ENCODE data around the gene CDKN2B-AS1. TPM values are rescaled to one million over a fixed set of nuclear protein-coding genes. Genes with fewer than 3 reads are reported as not detected.
"Not testable (repeated sequence)": the region's sequence is repeated elsewhere in the genome, so short reads cannot be mapped to it uniquely, and the experiment has no call there.

Gene CDKN2B-AS1
- 0.10 TPM for polyA plus RNA-seq (2013, experiment 1 of 2)
- polyA plus RNA-seq (2013, experiment 2 of 2), result 0.06 TPM

DNA sequence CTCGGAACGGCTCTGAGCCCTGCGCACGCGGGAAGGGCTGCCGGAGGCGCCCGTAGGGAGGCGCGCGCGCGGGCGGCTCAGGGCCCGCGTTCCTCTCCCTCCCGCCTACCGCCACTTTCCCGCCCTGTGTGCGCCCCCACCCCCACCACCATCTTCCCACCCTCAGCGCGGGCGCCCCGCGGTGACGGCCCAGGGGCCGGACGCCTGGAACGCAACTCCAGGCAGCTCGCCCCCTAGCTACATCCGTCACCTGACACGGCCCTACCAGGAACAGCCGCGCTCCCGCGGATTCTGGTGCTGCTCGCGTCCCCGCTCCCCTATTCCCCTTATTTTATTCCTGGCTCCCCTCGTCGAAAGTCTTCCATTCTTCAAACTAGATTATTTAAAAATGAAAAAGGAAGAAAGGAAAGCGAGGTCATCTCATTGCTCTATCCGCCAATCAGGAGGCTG lies at the start of gene CDKN2B-AS1:
Gene CDKN2B-AS1, plus strand, starts transcription at position 236 of the 450 bp plus-strand sequence.
- DNase-seq, result peak; percentile 59
- Histone ChIP-seq H4K5ac (ENCODE audit: low read length) (no peak within 1 kb of the TSS), H3K18ac (ENCODE audit: low read length) (no peak within 1 kb of the TSS), H3K27ac (ENCODE audit: low read depth, low read length) (no peak within 1 kb of the TSS), H2BK15ac (replicated peaks; ENCODE audit: low read depth) (no peak within 1 kb of the TSS), H3K36me3 (ENCODE audit: control insufficient read depth, insufficient read depth, low read length) (no peaks in the 10 kb centered on the region), H3K79me2 (ENCODE audit: control insufficient read depth, insufficient read depth, low read length) (no peaks in the 10 kb centered on the region), H3K27me3 (ENCODE audit: insufficient read depth, low read length, poor library complexity) (peaks cover 7% of the 10 kb centered on the region), H3K79me1 (ENCODE audit: low read length) (no peaks in the 10 kb centered on the region), H3K4me1 (ENCODE audit: control insufficient read depth, low read depth, low read length) (no peaks in the 10 kb centered on the region), H3K4me3 (ENCODE audit: low read length) (peak within 1 kb of the TSS; percentile 50), H4K8ac (ENCODE audit: low read depth, low read length) (no peak within 1 kb of the TSS), H3K56ac (ENCODE audit: low read length) (peak within 1 kb of the TSS; percentile 59), H3K4ac (ENCODE audit: low read depth, low read length) (no peak within 1 kb of the TSS), H3K23ac (ENCODE audit: low read length) (no peak within 1 kb of the TSS), H2AK5ac (ENCODE audit: low read length) (no peak within 1 kb of the TSS), H3K9ac (ENCODE audit: low read length) (peak within 1 kb of the TSS; percentile 51), H3K4me2 (ENCODE audit: low read length) (peak within 1 kb of the TSS; percentile 99), H2BK120ac (ENCODE audit: low read depth, low read length) (no peak within 1 kb of the TSS), H2BK5ac (ENCODE audit: low read length) (no peak within 1 kb of the TSS)
- no CpG with 5 or more reads among the region's 43 CpGs for whole genome bisulfite sequencing (ENCODE audit: extremely low coverage, insufficient coverage, low lambda C conversion rate)

DNA sequence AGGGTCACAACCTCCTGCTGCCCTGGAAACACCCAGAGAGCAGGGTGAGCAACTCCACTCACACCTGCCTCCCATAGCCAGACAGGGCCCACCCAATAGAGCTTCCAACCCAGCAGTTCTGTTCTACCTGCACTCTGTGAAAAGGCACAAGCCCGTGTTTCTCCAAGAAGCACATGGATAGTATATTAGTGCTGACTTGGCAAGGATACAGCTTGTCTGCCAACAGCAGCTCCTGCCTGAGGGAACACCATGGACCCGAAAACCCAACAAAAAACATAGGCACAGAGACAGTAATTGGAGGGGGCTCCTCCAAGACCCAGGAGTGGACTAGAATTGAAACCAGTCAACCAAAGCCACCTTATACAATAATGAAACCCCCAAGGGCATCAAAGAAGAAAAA lies 49.0 kb upstream of the CDKN2B-AS1 start:
- no peak overlapping the region for H3K56ac ChIP-seq (ENCODE audit: low read length)
- no peak overlapping the region for H4K8ac ChIP-seq (ENCODE audit: low read depth, low read length)
- H3K36me3 ChIP-seq (ENCODE audit: control insufficient read depth, insufficient read depth, low read length), result no peaks in the 10 kb centered on the region
- no peak overlapping the region for H3K9ac ChIP-seq (ENCODE audit: low read length)
- H3K23ac ChIP-seq (ENCODE audit: low read length), result no peak overlapping the region
- no peak overlapping the region for H3K4ac ChIP-seq (ENCODE audit: low read depth, low read length)
- DNase-seq, result no peak
- H2AK5ac ChIP-seq (ENCODE audit: low read length), result no peak overlapping the region
- no peaks in the 10 kb centered on the region for H3K27me3 ChIP-seq (ENCODE audit: insufficient read depth, low read length, poor library complexity)
- no peak overlapping the region for H3K4me2 ChIP-seq (ENCODE audit: low read length)
- H2BK5ac ChIP-seq (ENCODE audit: low read length), result no peak overlapping the region
- H3K4me1 ChIP-seq (ENCODE audit: control insufficient read depth, low read depth, low read length), result no peaks in the 10 kb centered on the region
- H3K18ac ChIP-seq (ENCODE audit: low read length), result no peak overlapping the region
- no peak overlapping the region for H3K27ac ChIP-seq (ENCODE audit: low read depth, low read length)
- H4K5ac ChIP-seq (ENCODE audit: low read length), result no peak overlapping the region
- H3K79me1 ChIP-seq (ENCODE audit: low read length), result no peaks in the 10 kb centered on the region
- H3K79me2 ChIP-seq (ENCODE audit: control insufficient read depth, insufficient read depth, low read length), result no peaks in the 10 kb centered on the region
- H2BK120ac ChIP-seq (ENCODE audit: low read depth, low read length), result no peak overlapping the region
- H2BK15ac ChIP-seq (replicated peaks; ENCODE audit: low read depth), result no peak overlapping the region
- WGBS (ENCODE audit: extremely low coverage, insufficient coverage, low lambda C conversion rate), result no CpG with 5 or more reads among the region's 2 CpGs
- H3K4me3 ChIP-seq (ENCODE audit: low read length), result no peak overlapping the region

DNA sequence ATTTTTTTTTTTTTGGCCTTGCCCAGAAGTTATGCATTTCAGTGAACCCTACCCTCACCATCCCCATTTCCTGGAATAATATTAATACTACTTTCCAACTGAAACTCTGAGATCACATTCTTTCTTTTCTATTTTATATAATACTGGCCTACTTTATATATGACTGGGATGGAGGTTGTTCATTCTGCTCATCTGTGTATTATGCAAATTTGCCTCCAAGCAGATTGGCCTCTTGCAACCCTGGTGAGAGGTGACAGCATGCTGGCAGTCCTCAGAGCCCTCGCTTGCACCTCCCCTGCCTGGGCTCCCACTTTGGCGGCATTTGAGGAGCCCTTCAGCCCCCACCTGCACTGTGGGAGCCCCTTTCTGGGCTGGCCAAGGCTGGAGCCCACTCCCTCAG lies 35.8 kb upstream of the CDKN2B-AS1 start:
- no peak overlapping the region for H4K8ac ChIP-seq (ENCODE audit: low read depth, low read length)
- DNase-seq, result no peak
- H3K27ac ChIP-seq (ENCODE audit: low read depth, low read length), result no peak overlapping the region
- H4K5ac ChIP-seq (ENCODE audit: low read length), result no peak overlapping the region
- H3K79me2 ChIP-seq (ENCODE audit: control insufficient read depth, insufficient read depth, low read length), result no peaks in the 10 kb centered on the region
- no peak overlapping the region for H3K18ac ChIP-seq (ENCODE audit: low read length)
- H2BK15ac ChIP-seq (replicated peaks; ENCODE audit: low read depth), result no peak overlapping the region
- no peak overlapping the region for H2BK120ac ChIP-seq (ENCODE audit: low read depth, low read length)
- no peak overlapping the region for H3K23ac ChIP-seq (ENCODE audit: low read length)
- H2AK5ac ChIP-seq (ENCODE audit: low read length), result no peak overlapping the region
- H3K4me2 ChIP-seq (ENCODE audit: low read length), result no peak overlapping the region
- H3K4ac ChIP-seq (ENCODE audit: low read depth, low read length), result no peak overlapping the region
- no peaks in the 10 kb centered on the region for H3K79me1 ChIP-seq (ENCODE audit: low read length)
- H3K4me3 ChIP-seq (ENCODE audit: low read length), result no peak overlapping the region
- no peaks in the 10 kb centered on the region for H3K27me3 ChIP-seq (ENCODE audit: insufficient read depth, low read length, poor library complexity)
- no peaks in the 10 kb centered on the region for H3K4me1 ChIP-seq (ENCODE audit: control insufficient read depth, low read depth, low read length)
- no peaks in the 10 kb centered on the region for H3K36me3 ChIP-seq (ENCODE audit: control insufficient read depth, insufficient read depth, low read length)
- no peak overlapping the region for H3K9ac ChIP-seq (ENCODE audit: low read length)
- no peak overlapping the region for H2BK5ac ChIP-seq (ENCODE audit: low read length)
- H3K56ac ChIP-seq (ENCODE audit: low read length), result no peak overlapping the region
- no CpG with 5 or more reads among the region's 2 CpGs for WGBS (ENCODE audit: extremely low coverage, insufficient coverage, low lambda C conversion rate)

DNA sequence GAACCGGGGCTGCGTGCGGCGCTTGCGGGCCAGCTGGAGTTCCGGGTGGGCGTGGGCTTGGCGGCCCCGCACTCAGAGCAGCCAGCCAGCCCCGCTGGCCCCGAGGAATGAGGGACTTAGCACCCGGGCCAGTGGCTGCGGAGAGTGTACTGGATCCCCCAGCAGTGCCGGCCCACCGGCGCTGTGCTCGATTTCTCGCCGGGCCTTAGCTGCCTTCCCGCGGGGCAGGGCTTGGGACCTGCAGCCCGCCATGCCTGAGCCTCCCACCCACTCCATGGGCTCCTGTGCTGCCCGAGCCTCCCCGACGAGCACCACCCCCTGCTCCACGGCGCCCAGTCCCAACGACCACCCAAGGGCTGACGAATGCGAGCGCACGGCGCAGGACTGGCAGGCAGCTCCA lies 35.3 kb upstream of the CDKN2B-AS1 start:
- DNase-seq; H3K79me2 ChIP-seq (ENCODE audit: control insufficient read depth, insufficient read depth, low read length); H2BK5ac ChIP-seq (ENCODE audit: low read length); H2AK5ac ChIP-seq (ENCODE audit: low read length); H2BK15ac ChIP-seq (replicated peaks; ENCODE audit: low read depth); H4K8ac ChIP-seq (ENCODE audit: low read depth, low read length); H3K23ac ChIP-seq (ENCODE audit: low read length); H3K79me1 ChIP-seq (ENCODE audit: low read length); H3K56ac ChIP-seq (ENCODE audit: low read length); H4K5ac ChIP-seq (ENCODE audit: low read length); H3K18ac ChIP-seq (ENCODE audit: low read length); H3K4ac ChIP-seq (ENCODE audit: low read depth, low read length); H2BK120ac ChIP-seq (ENCODE audit: low read depth, low read length); H3K27me3 ChIP-seq (ENCODE audit: insufficient read depth, low read length, poor library complexity); H3K9ac ChIP-seq (ENCODE audit: low read length); H3K4me1 ChIP-seq (ENCODE audit: control insufficient read depth, low read depth, low read length); H3K27ac ChIP-seq (ENCODE audit: low read depth, low read length); H3K36me3 ChIP-seq (ENCODE audit: control insufficient read depth, insufficient read depth, low read length); H3K4me2 ChIP-seq (ENCODE audit: low read length); H3K4me3 ChIP-seq (ENCODE audit: low read length): not testable (repeated sequence)
- WGBS (ENCODE audit: extremely low coverage, insufficient coverage, low lambda C conversion rate), result no CpG with 5 or more reads among the region's 33 CpGs

DNA sequence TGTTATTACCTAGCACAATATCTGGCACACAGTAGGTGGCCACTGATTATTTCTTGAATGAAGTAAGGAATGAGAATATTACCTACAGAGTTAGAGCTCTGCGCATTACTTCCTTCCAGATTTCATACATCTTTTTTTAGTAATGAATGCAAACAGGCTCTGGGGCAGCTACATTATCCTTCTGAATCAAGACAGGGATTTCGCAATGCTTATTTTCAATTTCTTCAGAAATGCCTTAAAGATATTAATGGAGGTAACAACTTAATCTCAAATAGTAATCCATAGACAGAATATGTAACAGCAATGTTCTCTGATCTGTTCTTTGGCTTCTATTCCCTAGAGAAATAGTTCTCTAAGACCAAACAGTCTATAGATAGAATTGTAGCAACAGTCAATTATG lies 33.0 kb upstream of the CDKN2B-AS1 start:
- Histone ChIP-seq H3K4me3 (ENCODE audit: low read length) (no peak overlapping the region), H3K27me3 (ENCODE audit: insufficient read depth, low read length, poor library complexity) (peaks cover 15% of the 10 kb centered on the region), H3K4me1 (ENCODE audit: control insufficient read depth, low read depth, low read length) (peaks cover 2% of the 10 kb centered on the region)

DNA sequence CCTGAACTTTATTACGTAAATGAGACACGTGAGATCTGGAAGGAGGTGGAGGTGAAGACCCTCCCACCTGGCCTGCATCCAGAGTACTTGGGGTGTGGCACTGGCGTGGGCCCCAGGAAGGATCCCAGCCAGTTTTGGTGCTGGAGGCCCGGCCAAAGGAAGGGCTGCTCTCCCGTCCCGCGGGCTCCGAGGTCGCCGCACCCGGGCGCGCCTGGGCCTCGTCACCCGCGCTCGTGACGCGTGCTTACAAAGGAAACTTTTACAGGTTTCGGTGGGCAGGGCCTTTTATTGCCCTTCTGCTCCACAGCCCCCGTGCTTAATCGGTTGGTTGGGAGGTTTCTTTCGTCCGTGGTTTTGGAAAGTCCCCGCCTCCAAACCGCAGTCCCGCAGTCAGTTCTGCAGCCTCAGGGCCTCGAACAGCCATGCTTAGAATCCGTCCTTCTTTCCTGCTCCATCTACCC lies 29.6 kb upstream of the CDKN2B-AS1 start:
- Histone ChIP-seq H3K4me2 (ENCODE audit: low read length) (peak overlapping the region; percentile 89), H3K23ac (ENCODE audit: low read length) (no peak overlapping the region), H3K27ac (ENCODE audit: low read depth, low read length) (no peak overlapping the region), H3K56ac (ENCODE audit: low read length) (peak overlapping the region; percentile 57), H3K79me1 (ENCODE audit: low read length) (no peaks in the 10 kb centered on the region), H4K8ac (ENCODE audit: low read depth, low read length) (no peak overlapping the region), H3K18ac (ENCODE audit: low read length) (no peak overlapping the region), H3K4me3 (ENCODE audit: low read length) (peak overlapping the region; percentile 2), H2AK5ac (ENCODE audit: low read length) (no peak overlapping the region), H3K4me1 (ENCODE audit: control insufficient read depth, low read depth, low read length) (peaks cover 2% of the 10 kb centered on the region), H3K79me2 (ENCODE audit: control insufficient read depth, insufficient read depth, low read length) (no peaks in the 10 kb centered on the region), H2BK120ac (ENCODE audit: low read depth, low read length) (no peak overlapping the region), H4K5ac (ENCODE audit: low read length) (no peak overlapping the region), H2BK5ac (ENCODE audit: low read length) (no peak overlapping the region), H2BK15ac (replicated peaks; ENCODE audit: low read depth) (no peak overlapping the region), H3K9ac (ENCODE audit: low read length) (peak overlapping the region; percentile 49), H3K27me3 (ENCODE audit: insufficient read depth, low read length, poor library complexity) (peaks cover 48% of the 10 kb centered on the region), H3K36me3 (ENCODE audit: control insufficient read depth, insufficient read depth, low read length) (no peaks in the 10 kb centered on the region), H3K4ac (ENCODE audit: low read depth, low read length) (no peak overlapping the region)
- WGBS (ENCODE audit: extremely low coverage, insufficient coverage, low lambda C conversion rate), result no CpG with 5 or more reads among the region's 29 CpGs
- DNase-seq, result peak; percentile 18

More for the DNA sequence above, 33.0 kb upstream of the CDKN2B-AS1 start:
- H4K8ac ChIP-seq (ENCODE audit: low read depth, low read length), result no peak overlapping the region
- H4K5ac ChIP-seq (ENCODE audit: low read length), result no peak overlapping the region
- no peak overlapping the region for H2BK5ac ChIP-seq (ENCODE audit: low read length)
- no peaks in the 10 kb centered on the region for H3K36me3 ChIP-seq (ENCODE audit: control insufficient read depth, insufficient read depth, low read length)
- no peak overlapping the region for H2BK120ac ChIP-seq (ENCODE audit: low read depth, low read length)
- no CpG with 5 or more reads among the region's 2 CpGs for WGBS (ENCODE audit: extremely low coverage, insufficient coverage, low lambda C conversion rate)
- no peak for DNase-seq
- no peak overlapping the region for H3K23ac ChIP-seq (ENCODE audit: low read length)
- H3K18ac ChIP-seq (ENCODE audit: low read length), result no peak overlapping the region
- H3K79me1 ChIP-seq (ENCODE audit: low read length), result no peaks in the 10 kb centered on the region
- H3K56ac ChIP-seq (ENCODE audit: low read length), result no peak overlapping the region
- no peaks in the 10 kb centered on the region for H3K79me2 ChIP-seq (ENCODE audit: control insufficient read depth, insufficient read depth, low read length)
- H3K4ac ChIP-seq (ENCODE audit: low read depth, low read length), result no peak overlapping the region
- H3K9ac ChIP-seq (ENCODE audit: low read length), result no peak overlapping the region
- H2AK5ac ChIP-seq (ENCODE audit: low read length), result no peak overlapping the region
- no peak overlapping the region for H2BK15ac ChIP-seq (replicated peaks; ENCODE audit: low read depth)
- no peak overlapping the region for H3K4me2 ChIP-seq (ENCODE audit: low read length)
- no peak overlapping the region for H3K27ac ChIP-seq (ENCODE audit: low read depth, low read length)

Measured in mesendoderm (in vitro differentiated cells).